ENCODE results near the gene ADIPOQ. TPM values are rescaled to one million over a fixed set of nuclear protein-coding genes. Genes with fewer than 3 reads are reported as not detected.
"Not testable (repeated sequence)": the region's sequence is repeated elsewhere in the genome, so short reads cannot be mapped to it uniquely, and the experiment has no call there.

The ADIPOQ gene
- polyA plus RNA-seq, 1 of the 3 experiments (the other 2 are of a cell fraction), result not detected

- Histone ChIP-seq H3K27me3 (ENCODE audit: insufficient read depth) (no peaks in the 10 kb centered on the region), H3K9me3 (no peaks in the 10 kb centered on the region), H2AFZ (ENCODE audit: low read depth) (no peak overlapping the region), H3K36me3 (replicated peaks in 1 of 2; ENCODE audit: control insufficient read depth in 1 of 2, insufficient read depth in 2 of 2, low read length in 1 of 2) (no peaks in the 10 kb centered on the region), H3K4me3 (ENCODE audit: low read depth in 2 of 2, low read length in 1 of 2) (no peak overlapping the region), H3K4me1 (ENCODE audit: control insufficient read depth in 1 of 2, insufficient read depth in 2 of 2, low read depth in 1 of 2, low read length in 1 of 2) (peaks cover 0 to 4% of the 10 kb centered on the region in 2 experiments; a peak in 1 of 4 replicates), H4K20me1 (ENCODE audit: insufficient read depth) (no peaks in the 10 kb centered on the region), H3K79me2 (ENCODE audit: insufficient read depth) (no peaks in the 10 kb centered on the region), H3K9ac (no peak overlapping the region), H3K9me2 (no peaks in the 10 kb centered on the region), H3K27ac (ENCODE audit: low read depth in 2 of 2, low read length in 1 of 2) (no peak overlapping the region), H3K4me2 (no peak overlapping the region), H3F3A (replicated peaks; ENCODE audit: insufficient read depth) (no peaks in the 10 kb centered on the region)
- TF ChIP-seq TCF12 (IDR thresholded peaks at IDR 0.05) (no peak), TAF1 (IDR thresholded peaks at IDR 0.05; ENCODE audit: borderline replicate concordance, low read depth, low read length) (no peak), YY1 (IDR thresholded peaks at IDR 0.05; ENCODE audit: low read depth) (no peak), RXRA (IDR thresholded peaks at IDR 0.05; ENCODE audit: borderline replicate concordance, low read depth) (no peak), REST (IDR thresholded peaks at IDR 0.05; ENCODE audit: low read depth, low read length) (no peak), ELF1 (IDR thresholded peaks at IDR 0.05) (no peak), NFIC (IDR thresholded peaks at IDR 0.05; ENCODE audit: borderline replicate concordance) (no peak), PBX3 (IDR thresholded peaks at IDR 0.05) (no peak), ZBTB33 (IDR thresholded peaks at IDR 0.05; ENCODE audit: borderline replicate concordance, low read depth) (no peak), EP300 (IDR thresholded peaks at IDR 0.05; ENCODE audit: borderline replicate concordance in 1 of 2, low read depth in 1 of 2, low read length in 1 of 2) (no peak), USF2 (IDR thresholded peaks at IDR 0.05; ENCODE audit: borderline replicate concordance, low read depth, low read length) (no peak), FOXM1 (IDR thresholded peaks at IDR 0.05; ENCODE audit: low read depth) (no peak), MXI1 (IDR thresholded peaks at IDR 0.05; ENCODE audit: low read depth, low read length) (no peak), GABPA (IDR thresholded peaks at IDR 0.05; ENCODE audit: low read depth) (no peak)
- CTCF ChIA-PET, result no interaction called here
- no peak for DNase-seq
- POLR2A ChIA-PET, result no interaction called here
- WGBS (ENCODE audit: low lambda C conversion rate), result 58% methylated on average over 2 of the region's 2 CpGs
These were observed 29.0 kb downstream of the ADIPOQ start for GRCh38 chr3:186871403-186871924.

GRCh38 chr3:186873796-186874195 lies 31.3 kb downstream of the ADIPOQ start:
- H3K27me3 ChIP-seq (ENCODE audit: insufficient read depth); H3K4me3 ChIP-seq (ENCODE audit: low read depth in 2 of 2, low read length in 1 of 2); POLR2A ChIA-PET; H3K9ac ChIP-seq; H3F3A ChIP-seq (replicated peaks; ENCODE audit: insufficient read depth); H3K27ac ChIP-seq (ENCODE audit: low read depth in 2 of 2, low read length in 1 of 2); H3K4me1 ChIP-seq (ENCODE audit: control insufficient read depth in 1 of 2, insufficient read depth in 2 of 2, low read depth in 1 of 2, low read length in 1 of 2); H3K36me3 ChIP-seq (replicated peaks in 1 of 2; ENCODE audit: control insufficient read depth in 1 of 2, insufficient read depth in 2 of 2, low read length in 1 of 2); H2AFZ ChIP-seq (ENCODE audit: low read depth); H3K9me3 ChIP-seq; CTCF ChIA-PET; H3K4me2 ChIP-seq; H3K79me2 ChIP-seq (ENCODE audit: insufficient read depth); H3K9me2 ChIP-seq; H4K20me1 ChIP-seq (ENCODE audit: insufficient read depth); DNase-seq: not testable (repeated sequence)
- WGBS (ENCODE audit: low lambda C conversion rate), result no CpG with 5 or more reads among the region's 30 CpGs

- POLR2A ChIA-PET, result not testable (repeated sequence)
- 100% methylated on average over 4 of the region's 24 CpGs for WGBS (ENCODE audit: low lambda C conversion rate)
These were observed 31.7 kb downstream of the ADIPOQ start for GRCh38 chr3:186874216-186874615.

More at GRCh38 chr3:186874216-186874615, 31.7 kb downstream of the ADIPOQ start:
- H3K9ac ChIP-seq; H3K9me3 ChIP-seq; H3K9me2 ChIP-seq; H3F3A ChIP-seq (replicated peaks; ENCODE audit: insufficient read depth); H3K4me3 ChIP-seq (ENCODE audit: low read depth in 2 of 2, low read length in 1 of 2); CTCF ChIA-PET; DNase-seq; H2AFZ ChIP-seq (ENCODE audit: low read depth); H3K36me3 ChIP-seq (replicated peaks in 1 of 2; ENCODE audit: control insufficient read depth in 1 of 2, insufficient read depth in 2 of 2, low read length in 1 of 2); H3K79me2 ChIP-seq (ENCODE audit: insufficient read depth); H4K20me1 ChIP-seq (ENCODE audit: insufficient read depth); H3K4me1 ChIP-seq (ENCODE audit: control insufficient read depth in 1 of 2, insufficient read depth in 2 of 2, low read depth in 1 of 2, low read length in 1 of 2); H3K27me3 ChIP-seq (ENCODE audit: insufficient read depth); H3K4me2 ChIP-seq; H3K27ac ChIP-seq (ENCODE audit: low read depth in 2 of 2, low read length in 1 of 2): not testable (repeated sequence)
